ENCODE measurements around the gene TECPR1. TPM values are rescaled to one million over a fixed set of nuclear protein-coding genes. Genes with fewer than 3 reads are reported as not detected.
A peak's percentile ranks its signal among the peaks of the same experiment; 100 is the strongest.

The TECPR1 gene
- total RNA-seq, 1 experiment from 2014 or later, result 26.4 TPM

DNA sequence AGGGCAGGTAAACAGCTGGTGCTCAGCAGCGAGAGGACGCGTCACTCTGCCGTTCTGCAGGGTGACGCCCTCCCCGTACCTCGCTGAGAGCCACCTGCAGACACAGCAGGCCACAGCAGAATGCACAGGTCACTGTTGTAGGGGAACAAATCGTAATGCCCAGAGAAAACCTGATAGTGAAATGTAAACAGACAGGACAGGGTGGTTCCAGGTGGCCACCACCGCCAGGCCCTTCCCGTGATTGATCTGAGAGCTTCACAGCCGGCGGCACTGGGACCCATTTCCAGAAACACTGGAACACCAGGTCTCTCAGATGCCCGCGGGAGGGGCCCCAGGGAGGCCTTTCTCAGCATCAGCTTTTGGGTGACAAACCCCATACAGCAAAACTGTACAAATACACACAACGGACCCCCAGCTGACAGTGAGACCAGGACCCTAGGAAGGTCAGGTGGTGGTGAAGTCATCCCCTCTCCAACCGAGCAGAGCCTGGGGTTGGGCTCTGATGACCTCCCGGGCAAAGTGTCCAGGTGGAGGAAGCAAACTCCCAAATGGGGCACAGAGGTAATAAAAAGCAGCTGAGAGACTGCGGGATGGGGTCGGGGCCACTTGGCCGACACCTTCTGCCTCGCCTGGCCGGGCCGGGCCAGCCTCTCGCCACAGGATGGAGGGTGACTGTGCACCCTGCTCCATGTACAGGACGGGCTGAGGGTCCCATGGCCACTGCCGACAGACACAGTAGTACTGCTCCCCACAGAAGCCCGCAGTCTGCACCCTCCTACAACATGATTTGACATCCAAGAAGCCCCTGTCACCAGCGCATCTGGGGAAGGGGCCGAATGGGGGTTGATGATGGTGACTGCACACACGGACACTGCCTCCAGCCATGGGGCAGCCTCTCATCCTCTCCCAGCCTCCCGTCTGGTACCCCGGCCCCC is 36.2 kb downstream of the TECPR1 start:
- Mint-ChIP-seq H3K36me3 (ENCODE audit: insufficient read depth, unreplicated experiment) (peaks cover 11% of the 10 kb centered on the region), H3K4me1 (ENCODE audit: low read depth, unreplicated experiment) (no peaks in the 10 kb centered on the region), H3K27me3 (ENCODE audit: insufficient read depth, unreplicated experiment) (no peaks in the 10 kb centered on the region), H3K9me3 (ENCODE audit: unreplicated experiment) (no peaks in the 10 kb centered on the region), H3K4me3 (ENCODE audit: unreplicated experiment) (no peak overlapping the region), H3K27ac (ENCODE audit: unreplicated experiment) (no peak overlapping the region)
- ChIA-PET POLR2A (no interaction called here), CTCF (interaction anchor here (0.7 kb wide), 1 partner anchor 53 kb away, joined by 4 read pairs; no protein-coding TSS in a partner anchor)
- H3K36me3 ChIP-seq (ENCODE audit: control insufficient read depth, insufficient read depth, low read length), result no peaks in the 10 kb centered on the region; the same call in 1 of the 2 replicates
- TF ChIP-seq, protein P1, sequence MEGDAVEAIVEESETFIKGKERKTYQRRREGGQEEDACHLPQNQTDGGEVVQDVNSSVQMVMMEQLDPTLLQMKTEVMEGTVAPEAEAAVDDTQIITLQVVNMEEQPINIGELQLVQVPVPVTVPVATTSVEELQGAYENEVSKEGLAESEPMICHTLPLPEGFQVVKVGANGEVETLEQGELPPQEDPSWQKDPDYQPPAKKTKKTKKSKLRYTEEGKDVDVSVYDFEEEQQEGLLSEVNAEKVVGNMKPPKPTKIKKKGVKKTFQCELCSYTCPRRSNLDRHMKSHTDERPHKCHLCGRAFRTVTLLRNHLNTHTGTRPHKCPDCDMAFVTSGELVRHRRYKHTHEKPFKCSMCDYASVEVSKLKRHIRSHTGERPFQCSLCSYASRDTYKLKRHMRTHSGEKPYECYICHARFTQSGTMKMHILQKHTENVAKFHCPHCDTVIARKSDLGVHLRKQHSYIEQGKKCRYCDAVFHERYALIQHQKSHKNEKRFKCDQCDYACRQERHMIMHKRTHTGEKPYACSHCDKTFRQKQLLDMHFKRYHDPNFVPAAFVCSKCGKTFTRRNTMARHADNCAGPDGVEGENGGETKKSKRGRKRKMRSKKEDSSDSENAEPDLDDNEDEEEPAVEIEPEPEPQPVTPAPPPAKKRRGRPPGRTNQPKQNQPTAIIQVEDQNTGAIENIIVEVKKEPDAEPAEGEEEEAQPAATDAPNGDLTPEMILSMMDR (IDR thresholded peaks at IDR 0.05; ENCODE audit: insufficient read depth in 1 of 2, low read depth in 1 of 2, low read length in 1 of 2, severe bottlenecking in 1 of 2, unreplicated experiment in 1 of 2), result no peak
- intact Hi-C loops (cut with micrococcal nuclease; ENCODE audit: unreplicated experiment), result no loop called here
- H3K4me3 ChIP-seq (ENCODE audit: low read depth, low read length), result no peak overlapping the region
- BruUV-seq (replicated peaks), result TSS peak; percentile 71
- H3K9me3 ChIP-seq, result no peaks in the 10 kb centered on the region
- no peaks in the 10 kb centered on the region for H3K27me3 ChIP-seq (replicated peaks; ENCODE audit: control insufficient read depth, insufficient read depth, low read length)
- peaks cover 6% of the 10 kb centered on the region for H3K4me1 ChIP-seq
- DNase-seq, result peak in 1 of 2 experiments; percentile 20

DNA sequence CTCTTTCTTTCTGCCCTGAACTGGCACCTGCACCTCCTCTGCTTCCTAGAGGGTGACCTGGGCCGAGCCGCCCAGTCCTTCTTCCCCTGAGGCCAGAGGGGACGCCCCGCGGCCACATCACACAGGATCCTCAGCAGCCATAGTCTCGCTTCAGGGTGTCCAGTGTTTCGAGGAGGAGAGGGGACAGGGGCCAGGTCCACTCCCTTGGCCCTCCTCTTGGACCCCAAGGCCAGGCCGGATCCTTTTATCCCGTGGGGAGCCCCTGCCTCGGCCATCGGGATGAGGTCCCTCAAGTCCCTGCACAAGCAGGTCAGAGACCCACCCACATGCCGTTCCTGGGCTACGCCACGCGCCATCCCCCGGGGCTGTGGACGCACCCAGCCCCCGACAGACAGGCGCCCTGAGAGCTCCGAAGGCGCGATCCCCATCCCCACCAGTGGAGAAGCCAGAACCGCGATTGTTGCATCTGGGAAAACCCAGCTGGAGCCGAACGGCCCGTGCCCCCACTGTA is 37.2 kb downstream of the TECPR1 start:
- no TSS peak for BruUV-seq (replicated peaks)
- TF ChIP-seq, protein P1 (IDR thresholded peaks at IDR 0.05; ENCODE audit: insufficient read depth in 1 of 2, low read depth in 1 of 2, low read length in 1 of 2, severe bottlenecking in 1 of 2, unreplicated experiment in 1 of 2), result no peak
- no peak overlapping the region for H3K27ac Mint-ChIP-seq (ENCODE audit: unreplicated experiment)
- Histone ChIP-seq H3K36me3 (ENCODE audit: control insufficient read depth, insufficient read depth, low read length) (no peaks in the 10 kb centered on the region; the same call in 1 of the 2 replicates), H3K27me3 (replicated peaks; ENCODE audit: control insufficient read depth, insufficient read depth, low read length) (no peaks in the 10 kb centered on the region), H3K9me3 (no peaks in the 10 kb centered on the region), H3K4me1 (peaks cover 6% of the 10 kb centered on the region), H3K4me3 (ENCODE audit: low read depth, low read length) (no peak overlapping the region)
- ChIA-PET POLR2A (no interaction called here), CTCF (no interaction called here)
- DNase-seq, result no peak
- no peaks in the 10 kb centered on the region for H3K9me3 Mint-ChIP-seq (ENCODE audit: unreplicated experiment)
- H3K4me1 Mint-ChIP-seq (ENCODE audit: low read depth, unreplicated experiment), result no peaks in the 10 kb centered on the region
- peaks cover 14% of the 10 kb centered on the region for H3K36me3 Mint-ChIP-seq (ENCODE audit: insufficient read depth, unreplicated experiment)
- H3K4me3 Mint-ChIP-seq (ENCODE audit: unreplicated experiment), result no peak overlapping the region
- intact Hi-C loops (cut with micrococcal nuclease; ENCODE audit: unreplicated experiment), result no loop called here
- no peaks in the 10 kb centered on the region for H3K27me3 Mint-ChIP-seq (ENCODE audit: insufficient read depth, unreplicated experiment)

DNA sequence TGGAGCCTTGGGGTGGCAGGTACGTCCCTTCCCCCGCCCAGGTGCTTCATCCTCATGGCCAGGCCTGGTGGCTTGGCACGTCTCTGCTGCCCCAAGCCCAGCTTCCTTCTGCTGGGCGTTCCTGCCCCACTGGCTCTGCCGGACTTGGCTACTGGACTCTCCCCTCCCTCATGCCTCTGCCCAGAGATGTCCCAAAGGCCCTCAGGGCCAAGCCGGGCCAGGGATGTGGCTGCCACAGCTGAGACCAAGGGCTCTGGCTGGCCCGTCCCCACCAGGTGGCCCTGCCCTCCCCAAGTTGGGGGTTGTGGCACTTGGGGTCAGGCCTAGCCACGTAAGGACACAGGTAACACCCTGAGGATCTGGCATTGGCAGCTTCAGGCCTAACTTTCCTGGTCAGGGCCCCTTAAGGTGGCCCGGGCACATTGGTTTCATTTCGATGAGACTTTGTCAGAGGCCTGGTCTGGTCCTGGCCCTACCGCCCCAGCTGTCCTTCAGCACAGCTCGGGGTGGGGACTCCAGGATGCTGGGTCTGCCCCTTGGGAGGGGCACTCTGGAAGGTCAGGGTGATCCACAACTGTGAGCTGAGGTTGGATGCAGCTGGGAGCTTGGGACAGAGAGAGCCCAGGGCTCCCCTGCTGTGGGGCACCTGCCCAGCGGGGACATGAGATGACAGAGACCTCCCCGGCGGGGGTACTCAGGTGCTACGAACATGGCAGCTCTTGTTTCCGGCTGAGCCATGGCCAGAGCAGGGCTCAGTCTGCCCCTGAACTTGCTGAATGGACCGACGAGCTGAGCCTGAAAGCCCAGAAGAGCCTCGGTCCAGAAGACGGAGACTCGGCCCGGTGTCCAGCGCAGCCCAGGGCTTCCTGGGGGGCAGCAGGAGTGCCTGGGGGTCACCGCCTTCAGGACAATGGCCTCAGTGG is 37.9 kb downstream of the TECPR1 start:
- ChIA-PET CTCF (no interaction called here), POLR2A (no interaction called here)
- intact Hi-C loops (cut with micrococcal nuclease; ENCODE audit: unreplicated experiment), result no loop called here
- DNase-seq, result peak in 1 of 2 experiments; percentile 19
- no TSS peak for BruUV-seq (replicated peaks)
- Mint-ChIP-seq H3K4me1 (ENCODE audit: low read depth, unreplicated experiment) (no peaks in the 10 kb centered on the region), H3K27me3 (ENCODE audit: insufficient read depth, unreplicated experiment) (no peaks in the 10 kb centered on the region), H3K36me3 (ENCODE audit: insufficient read depth, unreplicated experiment) (peaks cover 16% of the 10 kb centered on the region), H3K27ac (ENCODE audit: unreplicated experiment) (no peak overlapping the region), H3K4me3 (ENCODE audit: unreplicated experiment) (no peak overlapping the region), H3K9me3 (ENCODE audit: unreplicated experiment) (no peaks in the 10 kb centered on the region)
- Histone ChIP-seq H3K4me3 (ENCODE audit: low read depth, low read length) (no peak overlapping the region), H3K36me3 (ENCODE audit: control insufficient read depth, insufficient read depth, low read length) (no peaks in the 10 kb centered on the region; the same call in 1 of the 2 replicates), H3K27me3 (replicated peaks; ENCODE audit: control insufficient read depth, insufficient read depth, low read length) (no peaks in the 10 kb centered on the region), H3K4me1 (peaks cover 6% of the 10 kb centered on the region), H3K9me3 (no peaks in the 10 kb centered on the region)
- TF ChIP-seq, protein P1 (IDR thresholded peaks at IDR 0.05; ENCODE audit: insufficient read depth in 1 of 2, low read depth in 1 of 2, low read length in 1 of 2, severe bottlenecking in 1 of 2, unreplicated experiment in 1 of 2), result no peak
